GM21447 (cell line): Measurements from ENCODE around the gene KDM4C.

Experiments used
- ATAC-seq: cut with Tn5 transposase; IDR thresholded peaks from one replicate; pipeline ENCODE4 v1.9.1; 2021; ENCODE audit not compliant: unreplicated experiment

KDM4C gene

DNA sequence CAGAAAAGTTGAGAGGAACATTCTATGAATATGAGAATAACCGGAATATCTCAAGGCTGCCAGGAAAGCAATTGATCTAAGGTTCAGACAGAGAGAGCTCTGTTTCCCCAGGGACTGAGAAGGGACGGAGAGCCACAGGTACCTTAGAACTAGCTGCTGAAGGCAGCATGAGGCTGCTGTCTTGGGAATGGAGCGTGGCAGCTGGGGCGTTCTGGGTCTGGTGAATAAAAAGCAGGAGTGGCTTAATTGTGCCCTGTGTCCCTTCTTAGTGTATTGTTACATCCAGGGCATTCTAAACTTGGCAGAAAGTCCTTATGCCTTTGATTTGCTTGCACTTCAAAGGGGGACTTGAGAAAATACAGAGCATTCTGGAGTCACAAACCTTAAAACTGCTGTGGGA, 434.5 kb downstream of the KDM4C start:
- ATAC-seq, result no peak

DNA sequence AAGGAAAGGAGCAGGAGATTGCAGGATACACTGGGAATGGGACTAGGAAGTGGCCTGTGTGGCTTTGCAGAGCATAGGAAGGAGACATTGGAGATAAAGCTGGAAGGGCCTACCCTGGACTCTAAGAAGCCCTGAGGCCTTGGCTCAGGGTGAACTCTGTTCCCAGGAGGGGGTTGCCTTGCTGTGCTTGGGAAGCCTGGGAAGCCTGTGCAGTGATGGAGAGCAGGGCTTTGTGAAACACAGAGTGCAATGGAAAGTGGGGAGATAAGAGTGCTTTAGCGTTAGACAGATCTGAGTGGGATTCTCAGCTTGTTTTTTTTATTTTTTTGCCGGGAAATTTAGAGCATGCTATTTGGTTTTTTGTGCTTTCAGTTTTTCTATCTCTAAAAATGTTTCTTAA, 437.8 kb downstream of the KDM4C start:
- no peak for ATAC-seq

DNA sequence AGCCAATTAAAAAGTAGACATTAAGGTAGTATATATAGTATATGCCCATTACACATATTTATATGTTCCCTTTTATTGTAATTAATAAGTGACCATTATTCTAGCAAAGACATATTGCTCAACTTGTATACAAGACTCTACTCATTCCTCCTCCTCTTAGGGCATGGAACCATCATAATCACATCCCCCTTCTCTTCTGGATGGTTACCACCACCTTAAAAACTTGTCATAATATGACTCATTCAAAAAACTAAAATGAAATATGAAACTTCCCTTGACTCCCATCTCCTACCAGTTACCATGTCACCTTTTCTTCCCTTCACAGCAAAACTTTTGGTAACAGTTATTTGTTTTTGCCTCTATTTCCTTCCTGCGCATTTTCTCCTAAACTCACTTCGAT, 438.7 kb downstream of the KDM4C start:
- no peak for ATAC-seq

DNA sequence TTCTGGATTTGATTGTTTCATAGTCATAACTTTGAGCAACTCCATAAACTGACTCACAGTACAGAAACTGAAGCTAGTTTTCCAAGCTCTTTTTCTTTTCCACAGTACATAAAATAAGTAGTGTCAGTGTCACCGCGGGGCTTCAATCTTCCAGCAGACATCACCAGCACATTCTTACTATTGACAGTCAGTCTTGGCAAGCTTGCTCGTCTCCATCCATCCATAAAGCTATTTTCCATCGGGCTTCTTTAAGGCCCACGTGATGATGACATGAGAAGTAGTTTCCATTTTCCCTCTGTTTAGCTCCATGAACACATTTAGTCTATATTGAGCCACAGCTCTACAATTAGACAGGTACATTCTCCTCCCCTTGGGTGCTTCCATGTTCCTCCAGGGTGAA, 443.4 kb downstream of the KDM4C start:
- no peak for ATAC-seq

DNA sequence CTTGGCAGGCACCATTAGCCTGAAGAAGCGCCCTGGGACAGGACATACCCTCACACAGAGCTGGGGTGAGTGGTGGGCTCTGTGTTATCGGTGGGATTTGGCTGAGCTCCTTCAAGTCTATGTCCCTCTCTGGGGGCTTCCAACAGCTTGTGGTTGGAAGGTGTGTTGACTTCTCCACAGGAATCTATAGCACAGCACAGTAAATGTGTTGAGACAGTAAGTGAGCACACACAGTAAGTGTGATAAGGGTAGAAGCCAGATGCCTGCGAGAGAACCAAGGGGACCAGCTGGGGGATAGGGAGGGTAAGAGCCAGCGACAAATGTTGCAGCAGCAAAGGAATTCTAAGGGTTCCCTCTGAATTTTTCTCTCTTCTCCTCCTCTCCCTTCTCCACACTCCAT, 448.0 kb downstream of the KDM4C start:
- ATAC-seq, result no peak

DNA sequence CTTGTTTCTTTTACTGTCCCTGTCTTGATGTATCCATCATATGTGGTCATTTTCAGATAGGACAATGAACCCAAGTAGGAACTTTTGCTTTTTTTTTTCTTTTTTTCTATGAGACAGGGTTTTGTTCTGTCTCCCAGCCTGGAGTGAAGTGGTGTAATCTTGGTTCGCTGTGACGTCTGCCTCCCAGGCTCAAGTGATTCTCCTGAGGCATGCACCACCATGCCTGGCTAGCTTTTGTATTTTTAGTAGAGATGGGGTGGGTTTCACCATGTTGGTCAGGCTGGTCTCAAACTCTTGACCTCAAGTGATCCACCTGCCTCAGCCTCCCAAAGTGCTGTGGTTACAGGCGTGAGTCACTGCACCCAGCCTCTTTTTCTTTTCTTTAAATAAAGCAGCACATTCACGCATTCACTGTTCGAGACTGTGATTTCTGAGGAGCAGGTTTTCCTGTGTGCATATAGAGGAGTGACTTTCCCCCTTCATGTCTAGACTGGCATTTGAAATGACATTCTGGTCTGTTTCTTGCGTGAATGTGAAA, 448.5 kb downstream of the KDM4C start:
- no peak for ATAC-seq

DNA sequence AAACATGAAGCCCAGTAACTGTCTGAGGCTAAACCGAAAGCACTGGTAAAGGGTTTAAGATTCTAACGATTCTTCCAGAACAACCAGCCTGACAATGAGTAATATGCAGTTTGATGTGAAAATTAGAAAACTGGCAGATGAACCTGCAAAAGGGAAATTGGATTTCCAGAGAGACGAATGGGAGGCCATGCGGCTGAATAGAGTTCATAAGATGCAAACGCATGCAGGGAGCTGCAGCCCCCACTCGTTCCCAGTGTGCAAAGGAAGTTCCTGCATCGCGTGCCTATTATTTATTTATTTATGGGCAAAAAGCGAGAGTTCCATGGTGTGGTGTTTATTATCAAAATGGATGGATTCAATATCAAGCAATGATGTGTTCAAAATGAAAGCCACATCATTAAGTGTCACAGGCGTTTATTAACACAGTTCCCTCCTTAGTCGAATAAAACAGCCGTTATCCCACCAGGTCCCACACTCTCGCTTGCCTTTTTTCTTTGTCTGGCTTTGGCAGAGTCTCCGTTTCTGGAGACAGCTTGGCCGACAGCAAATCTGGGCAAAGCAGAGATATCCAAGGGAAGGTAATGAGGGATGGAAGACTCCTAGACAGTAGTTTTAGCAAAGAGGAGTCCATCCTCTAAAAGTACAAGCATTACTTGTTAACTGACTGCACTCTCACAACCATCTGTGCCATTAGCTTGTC, 451.4 kb downstream of the KDM4C start:
- ATAC-seq, result no peak

DNA sequence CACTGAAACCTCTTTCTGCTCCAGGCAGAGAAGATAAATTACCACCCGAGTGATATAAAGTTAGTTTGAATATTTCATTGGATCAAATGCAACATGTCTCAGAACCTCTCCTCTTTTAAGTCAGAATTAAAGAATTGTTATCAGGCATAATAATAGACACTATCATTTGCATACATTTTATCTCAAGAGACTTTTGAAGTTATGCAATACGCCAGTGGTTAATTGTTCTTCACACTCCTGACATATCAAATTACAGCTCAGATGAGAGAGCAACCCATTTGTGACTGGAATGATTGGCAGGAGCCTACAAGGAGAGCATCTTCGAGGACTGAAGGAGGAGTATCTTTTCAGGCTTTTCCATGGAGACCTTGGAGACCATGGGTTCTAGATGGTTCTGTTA, 452.2 kb downstream of the KDM4C start:
- ATAC-seq, result no peak

DNA sequence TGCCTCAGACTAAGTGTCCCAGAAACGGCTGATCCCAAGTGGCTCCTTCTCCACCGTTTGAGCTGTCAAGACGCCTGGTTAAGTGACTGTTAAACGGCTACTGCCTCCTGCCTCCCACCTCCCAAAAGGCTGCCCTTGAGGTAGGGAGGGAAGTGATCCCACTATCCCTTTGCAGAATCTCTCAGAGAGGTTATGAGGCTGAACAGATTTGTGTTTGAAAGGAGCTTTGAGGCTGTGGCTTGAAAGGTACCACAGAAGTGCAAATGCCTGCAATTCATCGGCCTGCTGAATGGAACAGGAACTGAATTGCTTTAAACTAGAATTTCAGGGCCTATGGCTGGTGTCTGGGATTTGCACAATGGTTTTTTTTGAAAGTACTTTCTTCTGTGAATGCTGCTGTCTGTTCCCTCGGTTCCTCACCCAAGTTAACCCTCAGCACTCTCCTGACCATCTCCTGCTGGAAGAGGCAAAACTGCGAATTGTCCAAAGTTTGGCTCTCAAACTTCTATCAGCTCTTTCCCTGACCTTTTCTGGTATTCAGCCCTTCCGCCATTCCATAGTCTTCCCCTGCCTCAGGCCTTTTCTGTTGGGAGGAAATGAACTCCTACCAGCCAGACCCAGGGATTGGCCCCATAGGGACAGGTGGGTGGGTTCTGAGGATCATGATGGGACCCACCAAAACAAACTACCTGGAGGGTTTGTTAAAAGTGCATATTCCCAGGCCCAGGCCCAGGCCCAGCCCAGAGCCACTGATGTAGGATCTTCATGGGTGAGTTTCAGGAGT, 453.3 kb downstream of the KDM4C start:
- no peak for ATAC-seq

DNA sequence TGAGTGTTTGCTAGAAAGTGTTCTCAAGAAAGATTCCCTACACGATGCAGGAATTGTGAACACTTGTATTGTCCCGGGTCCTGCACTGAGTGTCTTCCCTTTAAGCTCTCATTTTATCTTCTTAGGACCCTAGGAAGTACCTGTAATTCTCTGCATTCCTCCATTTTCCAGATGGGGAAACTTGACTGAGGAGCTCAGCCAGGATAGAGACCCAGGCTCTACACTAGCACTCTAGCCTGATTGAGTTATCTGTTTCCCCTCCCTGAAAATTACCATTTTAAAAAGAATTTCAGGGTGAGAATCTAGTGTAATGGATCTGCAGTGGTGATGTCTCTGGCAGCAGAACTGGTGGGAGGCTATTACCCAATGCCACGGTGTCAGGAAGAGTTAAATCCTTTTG, 453.9 kb downstream of the KDM4C start:
- no peak for ATAC-seq

DNA sequence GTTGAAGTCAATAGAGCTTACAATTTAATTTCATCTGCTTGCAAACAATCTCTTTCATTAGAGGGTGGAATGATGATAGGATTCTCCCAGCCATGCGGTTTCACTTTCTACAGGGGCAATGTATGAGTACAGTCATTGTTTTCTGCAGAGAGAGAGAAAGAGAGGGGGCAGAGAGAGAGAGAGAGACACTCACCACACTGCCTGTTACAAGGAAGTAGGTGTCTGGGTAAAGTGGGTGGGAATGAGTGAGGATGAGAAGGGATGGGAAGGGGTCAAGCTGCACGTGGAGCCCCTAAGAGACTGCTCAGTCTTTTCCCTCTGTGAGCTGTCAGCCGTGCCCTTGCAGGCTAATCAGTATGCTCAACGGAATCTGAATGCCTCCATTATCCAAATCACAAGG, 454.3 kb downstream of the KDM4C start:
- ATAC-seq, result no peak

DNA sequence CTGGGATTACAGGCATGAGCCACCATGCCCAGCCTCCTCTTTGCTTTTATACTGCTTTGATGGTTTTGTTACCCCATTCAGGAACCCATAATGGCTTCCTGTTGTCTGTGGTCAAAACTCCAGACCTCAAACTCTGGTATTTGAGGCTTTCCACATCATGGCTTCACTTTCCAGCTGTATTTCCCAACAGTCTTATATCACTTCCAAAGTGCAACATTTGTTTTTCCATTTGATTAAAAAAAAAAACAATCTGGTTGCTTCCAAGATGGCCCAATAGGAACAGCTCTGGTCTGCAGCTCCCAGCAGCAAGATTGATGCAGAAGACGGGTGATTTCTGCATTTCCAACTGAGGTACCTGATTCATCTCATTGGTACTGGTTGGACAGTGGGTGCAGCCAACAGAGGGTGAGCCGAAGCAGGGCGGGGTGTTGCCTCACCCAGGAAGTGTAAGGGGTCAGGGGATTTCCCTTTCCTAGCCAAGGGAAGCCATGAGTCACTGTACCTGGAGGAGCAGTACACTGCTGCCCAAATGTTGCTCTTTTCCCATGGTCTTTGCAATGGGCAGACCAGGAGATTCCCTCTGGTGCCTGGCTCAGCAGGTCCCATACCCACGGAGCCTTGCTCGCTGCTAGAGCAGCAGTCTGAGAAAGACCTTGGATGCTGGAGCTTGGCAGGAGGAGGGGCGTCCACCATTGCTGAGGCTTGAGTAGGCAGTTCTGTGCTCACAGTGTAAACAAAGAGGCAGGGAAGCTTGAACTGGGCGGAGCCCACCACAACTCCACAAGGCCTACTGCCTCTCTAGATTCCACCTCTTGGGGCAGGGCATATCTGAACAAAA, 458.4 kb downstream of the KDM4C start:
- no peak for ATAC-seq

DNA sequence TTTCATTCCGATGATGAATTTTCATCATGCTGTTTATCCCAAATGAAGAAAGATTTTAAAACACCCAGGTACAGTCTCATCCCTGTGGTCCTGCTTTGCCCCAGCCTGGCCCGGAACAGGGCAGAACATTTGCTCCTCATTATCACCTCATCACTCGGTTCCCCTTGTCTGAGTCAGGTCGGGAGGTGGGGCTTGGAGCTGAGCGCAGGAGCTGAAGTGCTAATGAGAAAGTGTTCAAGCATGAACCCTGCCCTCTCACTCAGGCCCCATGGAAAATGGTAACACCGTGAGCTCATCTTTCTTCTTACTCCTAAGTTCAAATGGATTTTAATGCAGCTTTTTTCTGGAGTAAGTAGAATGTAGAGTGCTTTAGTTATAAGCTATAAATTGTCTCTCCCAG, 466.2 kb downstream of the KDM4C start:
- no peak for ATAC-seq
